ENCODE data around the gene GPHN. TPM values are rescaled to one million over a fixed set of nuclear protein-coding genes. Genes with fewer than 3 reads are reported as not detected.
A peak's percentile ranks its signal among the peaks of the same experiment; 100 is the strongest.

Gene GPHN
- total RNA-seq, 4 donors from 2014 or later: 16.7 to 34.8 (median 27.0) TPM

- TF ChIP-seq POLR2AphosphoS5 (IDR thresholded peaks at IDR 0.05): no peak
- TF ChIP-seq, protein P1, sequence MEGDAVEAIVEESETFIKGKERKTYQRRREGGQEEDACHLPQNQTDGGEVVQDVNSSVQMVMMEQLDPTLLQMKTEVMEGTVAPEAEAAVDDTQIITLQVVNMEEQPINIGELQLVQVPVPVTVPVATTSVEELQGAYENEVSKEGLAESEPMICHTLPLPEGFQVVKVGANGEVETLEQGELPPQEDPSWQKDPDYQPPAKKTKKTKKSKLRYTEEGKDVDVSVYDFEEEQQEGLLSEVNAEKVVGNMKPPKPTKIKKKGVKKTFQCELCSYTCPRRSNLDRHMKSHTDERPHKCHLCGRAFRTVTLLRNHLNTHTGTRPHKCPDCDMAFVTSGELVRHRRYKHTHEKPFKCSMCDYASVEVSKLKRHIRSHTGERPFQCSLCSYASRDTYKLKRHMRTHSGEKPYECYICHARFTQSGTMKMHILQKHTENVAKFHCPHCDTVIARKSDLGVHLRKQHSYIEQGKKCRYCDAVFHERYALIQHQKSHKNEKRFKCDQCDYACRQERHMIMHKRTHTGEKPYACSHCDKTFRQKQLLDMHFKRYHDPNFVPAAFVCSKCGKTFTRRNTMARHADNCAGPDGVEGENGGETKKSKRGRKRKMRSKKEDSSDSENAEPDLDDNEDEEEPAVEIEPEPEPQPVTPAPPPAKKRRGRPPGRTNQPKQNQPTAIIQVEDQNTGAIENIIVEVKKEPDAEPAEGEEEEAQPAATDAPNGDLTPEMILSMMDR (IDR thresholded peaks at IDR 0.05): no peak
- TF ChIP-seq EP300 (IDR thresholded peaks at IDR 0.05): no peak
- no peak for TF ChIP-seq POLR2A (IDR thresholded peaks at IDR 0.05)
- no peaks in the 10 kb centered on the region for H3K36me3 ChIP-seq
- peaks cover 20% of the 10 kb centered on the region for H3K4me1 ChIP-seq
- H3K27me3 ChIP-seq: no peaks in the 10 kb centered on the region
- peak overlapping the region; percentile 98 for H3K4me3 ChIP-seq
- no peaks in the 10 kb centered on the region for H3K9me3 ChIP-seq
- H3K27ac ChIP-seq: peak overlapping the region; percentile 95
- DNase-seq (ENCODE audit: low spot score in 2 of 2): peak; percentile 69 to 80
- under 1% methylated on average over 37 of the region's 57 CpGs for WGBS
Observed at GRCh38 chr14:66508846-66509621, 1.1 kb downstream of the GPHN start.

DNA sequence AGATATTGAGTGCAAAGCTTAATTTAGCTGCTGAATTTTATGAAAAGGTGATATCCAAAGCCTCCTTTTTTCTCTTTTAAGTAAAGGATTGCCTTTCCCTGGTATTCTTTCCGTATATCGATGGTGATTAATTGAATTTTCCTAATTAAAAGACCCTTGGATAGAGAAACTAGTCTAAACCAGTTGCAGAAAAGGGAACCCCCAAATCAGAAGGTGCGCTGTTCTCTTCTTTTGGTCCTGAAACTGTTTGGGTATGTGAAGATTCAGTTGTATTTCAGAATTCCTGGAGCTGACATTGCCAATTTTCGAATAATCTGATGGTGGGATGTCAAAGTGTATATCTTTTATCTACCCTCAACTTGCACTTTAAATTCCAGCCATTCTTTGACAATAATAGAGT, 1.9 kb downstream of the GPHN start:
- H3K4me3 ChIP-seq: peak overlapping the region; percentile 98
- H3K27ac ChIP-seq: no peak overlapping the region
- peaks cover 20% of the 10 kb centered on the region for H3K4me1 ChIP-seq
- no peak for DNase-seq (ENCODE audit: low spot score in 2 of 2)
- H3K27me3 ChIP-seq: no peaks in the 10 kb centered on the region
- no peak for TF ChIP-seq EP300 (IDR thresholded peaks at IDR 0.05)
- no peak for TF ChIP-seq POLR2AphosphoS5 (IDR thresholded peaks at IDR 0.05)
- no peak for TF ChIP-seq POLR2A (IDR thresholded peaks at IDR 0.05)
- TF ChIP-seq, protein P1 (IDR thresholded peaks at IDR 0.05): no peak
- WGBS: 63% methylated on average over 4 of the region's 4 CpGs
- no peaks in the 10 kb centered on the region for H3K9me3 ChIP-seq
- H3K36me3 ChIP-seq: no peaks in the 10 kb centered on the region

GRCh38 chr14:66511849-66512248, 3.9 kb downstream of the GPHN start:
- no peaks in the 10 kb centered on the region for H3K9me3 ChIP-seq
- H3K4me1 ChIP-seq: peaks cover 18% of the 10 kb centered on the region
- TF ChIP-seq EP300 (IDR thresholded peaks at IDR 0.05): no peak
- TF ChIP-seq, protein P1 (IDR thresholded peaks at IDR 0.05): no peak
- no peak for TF ChIP-seq POLR2A (IDR thresholded peaks at IDR 0.05)
- TF ChIP-seq POLR2AphosphoS5 (IDR thresholded peaks at IDR 0.05): no peak
- WGBS: 91% methylated on average over 1 of the region's 1 CpG
- H3K27me3 ChIP-seq: no peaks in the 10 kb centered on the region
- no peak overlapping the region for H3K4me3 ChIP-seq
- no peak overlapping the region for H3K27ac ChIP-seq
- H3K36me3 ChIP-seq: no peaks in the 10 kb centered on the region
- DNase-seq (ENCODE audit: low spot score in 2 of 2): no peak

DNA sequence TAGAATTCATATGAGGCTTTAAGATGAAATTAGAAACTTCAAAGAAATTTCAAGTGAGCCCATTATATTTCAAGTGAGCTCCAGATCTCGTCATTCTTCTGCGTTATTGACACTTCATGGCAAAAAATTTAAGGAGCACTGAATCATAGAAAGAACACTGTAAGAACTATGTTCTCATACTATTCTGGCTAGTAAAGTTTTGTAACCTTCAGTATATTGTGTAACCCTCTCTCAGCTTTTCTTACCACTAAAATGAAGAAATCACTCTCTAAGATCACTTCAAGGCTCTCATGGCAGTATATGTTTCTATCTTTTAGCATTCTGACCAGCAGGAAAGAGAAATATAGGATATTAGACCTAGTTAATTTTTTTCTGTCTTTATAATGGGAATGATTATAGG, 6.3 kb downstream of the GPHN start:
- Histone ChIP-seq H3K27ac (no peak overlapping the region), H3K4me3 (no peak overlapping the region), H3K4me1 (peaks cover 9% of the 10 kb centered on the region), H3K9me3 (peaks cover 3% of the 10 kb centered on the region), H3K27me3 (no peaks in the 10 kb centered on the region), H3K36me3 (no peaks in the 10 kb centered on the region)
- DNase-seq (ENCODE audit: low spot score in 2 of 2): no peak
- TF ChIP-seq EP300 (IDR thresholded peaks at IDR 0.05) (no peak), POLR2AphosphoS5 (IDR thresholded peaks at IDR 0.05) (no peak), POLR2A (IDR thresholded peaks at IDR 0.05) (no peak)
- TF ChIP-seq, protein P1 (IDR thresholded peaks at IDR 0.05): no peak
- 90% methylated on average over 2 of the region's 2 CpGs for WGBS

GRCh38 chr14:66530526-66530925, 22.6 kb downstream of the GPHN start:
- no peak overlapping the region for H3K4me3 ChIP-seq
- H3K9me3 ChIP-seq: no peaks in the 10 kb centered on the region
- H3K27ac ChIP-seq: no peak overlapping the region
- TF ChIP-seq POLR2A (IDR thresholded peaks at IDR 0.05) (no peak), EP300 (IDR thresholded peaks at IDR 0.05) (no peak), POLR2AphosphoS5 (IDR thresholded peaks at IDR 0.05) (no peak)
- TF ChIP-seq, protein P1 (IDR thresholded peaks at IDR 0.05): no peak
- no peaks in the 10 kb centered on the region for H3K4me1 ChIP-seq
- no peak for DNase-seq (ENCODE audit: low spot score in 2 of 2)
- no peaks in the 10 kb centered on the region for H3K27me3 ChIP-seq
- WGBS: 74% methylated on average over 9 of the region's 9 CpGs
- H3K36me3 ChIP-seq: no peaks in the 10 kb centered on the region
